GM12872 (cell line): ENCODE data around the gene DUSP14.

Experiments used
- CTCF ChIP-seq: IDR thresholded peaks from 3 replicates; pipeline ENCODE4 v1.5.1; 2011; ENCODE audit warnings: low read depth, mild to moderate bottlenecking, low read length, moderate library complexity; ENCODE audit not compliant: insufficient read depth

The DUSP14 gene

DNA sequence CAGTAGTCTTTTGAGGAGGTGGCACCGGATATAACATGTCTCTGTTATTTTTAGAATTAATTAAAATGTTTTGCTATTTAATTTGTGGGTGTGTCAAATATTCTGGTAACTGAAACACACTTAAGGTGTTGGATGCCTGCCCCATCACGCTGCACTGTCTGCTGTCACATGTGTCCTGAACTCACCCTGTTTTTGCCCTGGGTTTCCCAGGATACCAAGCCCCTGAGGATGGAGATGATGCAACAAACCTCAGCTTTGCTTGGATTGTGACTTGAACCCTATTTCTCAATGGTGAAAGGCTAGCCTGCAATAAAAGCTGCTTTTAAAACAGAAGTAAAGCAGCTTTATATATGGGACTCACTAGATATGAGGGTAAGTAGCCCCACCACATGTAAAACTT, 11.5 kb upstream of the DUSP14 start:
- no peak for TF ChIP-seq CTCF

GRCh38 chr17:37479025-37479424, 10.7 kb upstream of the DUSP14 start:
- TF ChIP-seq CTCF, result no peak

GRCh38 chr17:37480427-37480826, 9.3 kb upstream of the DUSP14 start:
- TF ChIP-seq CTCF, result no peak

- TF ChIP-seq CTCF, result no peak
Measured at GRCh38 chr17:37481001-37481665, 8.6 kb upstream of the DUSP14 start.

DNA sequence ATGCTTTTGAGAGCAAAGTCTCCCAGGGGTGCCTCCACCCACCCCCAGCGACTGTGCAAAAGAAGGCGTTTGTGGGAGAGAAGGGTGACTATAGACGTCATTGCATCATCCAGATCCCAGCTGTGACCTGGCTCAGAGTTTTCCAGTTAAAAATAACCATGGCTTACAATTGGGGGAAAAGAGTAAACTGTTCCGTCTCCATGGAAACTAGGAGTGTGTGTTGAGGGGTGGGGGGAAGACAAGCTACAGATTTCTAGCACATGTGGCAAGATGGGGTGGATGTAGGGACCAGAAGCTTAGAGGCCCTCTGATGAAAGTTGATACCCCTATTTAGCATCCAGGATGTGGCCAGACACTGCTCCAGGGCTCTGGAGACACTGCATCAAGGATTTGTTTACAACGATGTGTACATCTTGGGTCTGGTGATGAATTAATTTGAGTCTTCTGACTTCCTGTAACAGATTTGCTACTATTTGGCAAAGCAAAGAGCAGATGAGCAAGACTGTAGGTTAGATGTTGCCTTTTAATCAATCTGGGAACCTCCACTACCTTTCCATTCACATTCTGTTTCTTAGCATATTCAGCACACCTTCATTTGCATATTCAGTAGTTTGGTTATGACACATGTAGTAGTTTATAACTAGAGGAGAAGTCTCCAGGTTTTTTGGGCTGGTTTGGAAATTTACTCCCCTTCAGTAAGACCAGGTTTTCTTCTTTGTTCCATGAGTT, 6.2 kb upstream of the DUSP14 start:
- no peak for TF ChIP-seq CTCF

- TF ChIP-seq CTCF, result no peak
Measured at GRCh38 chr17:37485938-37486570, 3.6 kb upstream of the DUSP14 start.

DNA sequence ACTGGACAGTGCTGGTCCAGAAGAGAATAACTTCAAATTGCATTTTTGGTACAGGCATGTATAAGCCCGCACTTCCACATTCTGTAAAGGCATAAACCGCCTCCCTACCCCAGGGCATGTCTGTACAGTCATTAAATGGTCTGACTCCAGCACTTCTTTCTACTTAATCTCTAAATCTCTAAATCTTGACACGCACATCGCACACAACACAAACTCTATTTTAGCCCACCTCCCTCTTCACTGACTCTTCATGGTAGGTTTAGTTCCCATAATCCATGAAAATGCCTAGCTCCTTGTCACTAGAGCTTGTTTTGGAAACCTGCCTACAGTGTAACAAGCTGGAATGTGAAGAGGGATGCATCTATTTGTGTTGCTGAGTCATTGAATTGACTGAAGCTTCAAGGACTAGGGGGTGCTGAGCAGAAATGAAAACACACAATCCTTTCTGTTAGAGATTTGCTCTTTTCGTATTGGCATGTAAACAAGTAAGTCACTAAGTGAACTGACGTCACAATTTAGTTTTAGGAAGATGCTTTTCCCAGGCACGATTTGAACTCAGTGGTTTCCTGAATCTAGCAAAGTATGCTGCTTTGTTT, 1.6 kb upstream of the DUSP14 start:
- no peak for TF ChIP-seq CTCF
